ENCODE results near the gene DPM3.

Gene DPM3

DNA sequence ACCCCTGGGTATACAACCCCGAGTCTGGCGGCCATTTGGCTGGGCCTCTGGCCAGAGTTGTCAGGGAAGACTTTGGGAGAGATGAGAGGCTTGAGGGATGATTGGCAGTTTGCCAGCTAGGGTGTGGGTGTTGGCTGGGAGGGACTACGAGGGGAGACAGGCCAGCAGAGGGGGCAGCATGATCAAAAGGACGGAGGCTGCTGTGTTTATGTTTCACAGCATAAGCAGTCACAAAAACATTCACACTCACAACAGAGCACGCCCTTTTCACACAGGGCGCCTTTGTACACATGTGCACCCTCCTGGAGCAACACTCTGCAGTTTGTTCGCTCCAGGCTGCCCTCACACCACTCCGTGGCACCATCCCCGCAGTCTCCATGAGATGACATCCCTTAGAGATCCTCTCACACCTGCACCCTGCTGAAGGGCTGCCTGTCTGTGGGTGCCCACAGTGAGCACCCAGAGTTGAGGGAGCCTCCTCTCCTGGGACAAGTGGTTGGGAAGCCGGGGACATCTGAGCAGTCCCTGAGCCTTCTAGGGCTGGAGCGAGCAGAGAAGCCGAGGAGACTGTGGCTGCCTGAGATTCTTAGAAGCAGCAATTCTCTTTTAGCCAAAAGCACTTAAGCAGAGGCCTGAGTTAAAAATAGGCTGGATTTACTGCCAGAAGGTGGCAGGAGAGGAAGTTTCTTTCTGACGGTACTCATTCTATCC is 46.3 kb downstream of the DPM3 start:
- peak; percentile 69 for DNase-seq (ENCODE audit: low spot score)

DNA sequence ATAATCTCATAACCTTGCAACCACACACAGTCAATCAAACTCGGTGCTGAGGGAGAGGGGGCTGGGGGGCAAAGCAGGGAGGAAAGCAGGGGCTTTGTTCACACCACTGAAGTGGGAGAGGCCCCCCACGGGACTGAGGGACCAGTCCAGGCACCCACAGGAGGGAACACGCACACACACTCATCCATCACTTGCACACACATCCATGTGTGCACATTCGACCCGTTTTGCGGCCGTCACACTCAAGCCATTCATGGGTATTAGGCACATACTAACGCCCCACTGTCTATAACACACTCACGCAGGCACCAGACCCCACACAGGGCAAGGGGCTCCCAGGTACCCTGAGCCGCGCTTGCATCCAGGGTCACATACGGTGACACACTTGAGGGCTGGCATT is 47.7 kb downstream of the DPM3 start:
- peak; percentile 21 for DNase-seq (ENCODE audit: low spot score)

DNA sequence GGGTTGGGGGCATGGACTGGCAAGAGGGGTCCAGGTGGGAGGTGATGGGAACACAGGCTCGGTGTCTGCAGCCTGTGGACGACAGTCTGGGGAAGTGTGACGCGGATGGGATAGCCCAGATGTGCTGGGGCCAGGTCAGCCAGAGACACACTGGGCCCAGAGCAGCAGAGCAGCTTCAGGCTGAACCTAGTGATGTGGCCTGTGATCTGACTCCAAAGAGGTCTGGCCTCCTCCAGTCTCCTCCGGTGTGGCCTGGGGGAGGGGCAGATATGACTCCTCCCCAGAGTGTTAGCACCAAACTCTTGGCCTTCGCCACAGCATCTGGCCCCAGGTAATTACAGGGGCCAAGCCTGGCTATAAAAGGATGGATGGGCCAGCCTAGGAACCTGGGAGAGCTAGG is 48.2 kb downstream of the DPM3 start:
- DNase-seq (ENCODE audit: low spot score): peak; percentile 25

DNA sequence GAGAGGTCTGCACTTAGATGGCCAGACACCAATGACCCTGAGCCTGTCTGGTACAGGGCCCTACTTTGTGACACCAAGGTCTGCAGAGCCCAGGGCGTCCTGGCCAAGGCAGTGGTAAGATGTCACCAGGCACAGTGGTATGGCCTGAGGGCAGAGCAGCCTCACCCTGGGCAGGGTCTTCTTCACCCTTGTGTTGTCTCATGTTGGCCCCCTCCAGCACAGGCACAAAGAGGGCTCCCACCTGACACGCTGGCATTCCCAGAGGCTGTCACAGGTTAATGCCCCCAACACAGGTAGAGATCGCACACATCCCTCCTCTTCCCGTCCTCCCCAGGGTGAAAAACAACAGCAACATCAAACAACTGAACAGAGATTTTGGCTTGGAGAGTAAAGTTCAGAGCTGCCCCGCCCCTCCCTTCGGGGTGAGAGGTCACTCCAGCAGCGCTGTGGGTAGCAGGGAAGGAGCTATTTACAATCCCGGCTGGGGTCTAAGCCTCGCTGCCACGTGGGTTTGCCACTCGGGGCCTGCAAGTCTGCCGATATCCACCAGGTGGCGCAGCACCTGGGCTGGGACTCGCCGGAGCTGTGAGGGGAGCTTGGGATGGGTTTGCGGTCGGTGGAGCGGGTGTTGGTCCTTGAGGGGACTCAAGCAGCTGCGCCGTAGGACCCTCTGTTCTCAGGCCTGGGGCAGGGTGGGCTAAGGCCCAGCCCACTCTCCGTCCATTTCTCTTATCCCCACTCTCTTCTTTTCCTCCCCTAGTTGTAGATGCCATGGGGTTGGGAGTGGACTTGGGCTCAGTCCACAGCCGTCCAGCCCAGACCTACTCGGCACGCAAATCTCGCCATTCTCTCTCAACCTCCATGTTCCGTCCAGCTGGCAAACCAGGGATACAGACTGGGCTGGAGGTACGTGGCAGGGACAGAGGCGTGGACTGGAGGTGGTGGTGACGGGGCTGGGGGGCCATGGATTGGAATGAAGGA is 49.0 kb downstream of the DPM3 start:
- peak; percentile 95 for DNase-seq (ENCODE audit: low spot score)

Measured in D341Med (cell line).